Measurements from ENCODE around the gene PALM.

DNA sequence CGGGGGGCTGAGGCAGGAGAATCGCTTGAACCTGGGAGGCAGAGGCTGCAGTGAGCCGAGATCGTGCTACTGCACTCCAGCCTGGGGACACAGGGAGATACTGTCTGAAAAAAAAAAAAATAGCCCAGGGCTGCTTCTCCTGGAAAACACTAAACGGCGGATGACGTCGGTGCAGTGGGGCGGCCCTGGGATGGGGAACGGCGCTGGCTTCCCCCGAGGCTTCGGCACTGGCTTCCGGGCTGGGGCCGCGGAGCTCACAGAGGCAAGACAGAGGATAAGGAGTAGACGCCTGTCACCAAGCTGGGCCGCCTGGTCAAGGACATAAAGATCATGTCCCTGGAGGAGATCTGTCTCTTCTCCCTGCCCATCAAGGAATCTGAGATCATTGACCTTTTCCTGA is 18.5 kb upstream of the PALM start:
- TF ChIP-seq, protein P1, sequence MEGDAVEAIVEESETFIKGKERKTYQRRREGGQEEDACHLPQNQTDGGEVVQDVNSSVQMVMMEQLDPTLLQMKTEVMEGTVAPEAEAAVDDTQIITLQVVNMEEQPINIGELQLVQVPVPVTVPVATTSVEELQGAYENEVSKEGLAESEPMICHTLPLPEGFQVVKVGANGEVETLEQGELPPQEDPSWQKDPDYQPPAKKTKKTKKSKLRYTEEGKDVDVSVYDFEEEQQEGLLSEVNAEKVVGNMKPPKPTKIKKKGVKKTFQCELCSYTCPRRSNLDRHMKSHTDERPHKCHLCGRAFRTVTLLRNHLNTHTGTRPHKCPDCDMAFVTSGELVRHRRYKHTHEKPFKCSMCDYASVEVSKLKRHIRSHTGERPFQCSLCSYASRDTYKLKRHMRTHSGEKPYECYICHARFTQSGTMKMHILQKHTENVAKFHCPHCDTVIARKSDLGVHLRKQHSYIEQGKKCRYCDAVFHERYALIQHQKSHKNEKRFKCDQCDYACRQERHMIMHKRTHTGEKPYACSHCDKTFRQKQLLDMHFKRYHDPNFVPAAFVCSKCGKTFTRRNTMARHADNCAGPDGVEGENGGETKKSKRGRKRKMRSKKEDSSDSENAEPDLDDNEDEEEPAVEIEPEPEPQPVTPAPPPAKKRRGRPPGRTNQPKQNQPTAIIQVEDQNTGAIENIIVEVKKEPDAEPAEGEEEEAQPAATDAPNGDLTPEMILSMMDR (IDR thresholded peaks at IDR 0.05; ENCODE audit: low read length) = no peak
- no peak for TF ChIP-seq EZH2 (IDR thresholded peaks at IDR 0.05; ENCODE audit: borderline replicate concordance, low read length)

Data from OCI-LY1 (cell line).